GM18519 (cell line): ENCODE measurements around the gene DDX10.

ENCODE experiments used
- ATAC-seq: cut with Tn5 transposase; IDR thresholded peaks from one replicate; pipeline ENCODE4 v1.9.1; 2021; ENCODE audit warnings: mild to moderate bottlenecking, moderate library complexity; ENCODE audit not compliant: unreplicated experiment, low FRiP score

The DDX10 gene

GRCh38 chr11:108963118-108963517 is 298.2 kb downstream of the DDX10 start:
- ATAC-seq = no peak

- no peak for ATAC-seq
Measured at GRCh38 chr11:108965306-108966001, 300.6 kb downstream of the DDX10 start.

GRCh38 chr11:108966206-108966605 is 301.3 kb downstream of the DDX10 start:
- no peak for ATAC-seq

- no peak for ATAC-seq
Measured at GRCh38 chr11:108966978-108967377, 302.1 kb downstream of the DDX10 start.

GRCh38 chr11:108967571-108967970 is 302.7 kb downstream of the DDX10 start:
- ATAC-seq = no peak

GRCh38 chr11:108970221-108970991 is 305.5 kb downstream of the DDX10 start:
- no peak for ATAC-seq

- no peak for ATAC-seq
Measured at GRCh38 chr11:108973402-108974162, 308.7 kb downstream of the DDX10 start.

GRCh38 chr11:108975026-108975425 is 310.2 kb downstream of the DDX10 start:
- ATAC-seq = no peak

- ATAC-seq = no peak
Measured at GRCh38 chr11:108975641-108976071, 310.8 kb downstream of the DDX10 start.

- no peak for ATAC-seq
Measured at GRCh38 chr11:108983636-108984420, 319.0 kb downstream of the DDX10 start.

- no peak for ATAC-seq
Measured at GRCh38 chr11:108984523-108984922, 319.7 kb downstream of the DDX10 start.

GRCh38 chr11:108985236-108985944 is 320.5 kb downstream of the DDX10 start:
- no peak for ATAC-seq

- ATAC-seq = no peak
Measured at GRCh38 chr11:108985945-108986279, 321.0 kb downstream of the DDX10 start.
